ENCODE results near the gene FBL.
"Not testable (repeated sequence)": the region's sequence is repeated elsewhere in the genome, so short reads cannot be mapped to it uniquely, and the experiment has no call there.

FBL gene

GRCh38 chr19:39845933-39846677, at the start of gene FBL:
Gene FBL (minus strand): TSS chr19:39846379. CDS start chr19:39846300, 79 bp downstream.
- peak; percentile 98 for DNase-seq

- DNase-seq, result not testable (repeated sequence)
Measured at GRCh38 chr19:39895096-39895495, 48.9 kb upstream of the FBL start.

GRCh38 chr19:39894236-39894606, 48.0 kb upstream of the FBL start:
- DNase-seq, result not testable (repeated sequence)

- DNase-seq, result not testable (repeated sequence)
Measured at GRCh38 chr19:39893366-39894235, 47.4 kb upstream of the FBL start.

- not testable (repeated sequence) for DNase-seq
Measured at GRCh38 chr19:39892506-39892902, 46.3 kb upstream of the FBL start.

GRCh38 chr19:39891660-39892505, 45.7 kb upstream of the FBL start:
- DNase-seq, result peak; percentile 68

GRCh38 chr19:39890755-39891551, 44.8 kb upstream of the FBL start:
- DNase-seq, result no peak

- DNase-seq, result not testable (repeated sequence)
Measured at GRCh38 chr19:39889872-39890754, 43.9 kb upstream of the FBL start.

GRCh38 chr19:39887456-39887951, 41.3 kb upstream of the FBL start:
- DNase-seq, result not testable (repeated sequence)

GRCh38 chr19:39885821-39886554, 39.8 kb upstream of the FBL start:
- not testable (repeated sequence) for DNase-seq

GRCh38 chr19:39884721-39885120, 38.5 kb upstream of the FBL start:
- not testable (repeated sequence) for DNase-seq

- not testable (repeated sequence) for DNase-seq
Measured at GRCh38 chr19:39882645-39883044, 36.5 kb upstream of the FBL start.

- DNase-seq, result peak; percentile 64
Measured at GRCh38 chr19:39881495-39882110, 35.4 kb upstream of the FBL start.

GRCh38 chr19:39880241-39880640, 34.1 kb upstream of the FBL start:
- not testable (repeated sequence) for DNase-seq

- not testable (repeated sequence) for DNase-seq
Measured at GRCh38 chr19:39879796-39880195, 33.6 kb upstream of the FBL start.

- DNase-seq, result not testable (repeated sequence)
Measured at GRCh38 chr19:39878866-39879265, 32.7 kb upstream of the FBL start.

- no peak for DNase-seq
Measured at GRCh38 chr19:39878398-39878797, 32.2 kb upstream of the FBL start.

- not testable (repeated sequence) for DNase-seq
Measured at GRCh38 chr19:39877982-39878381, 31.8 kb upstream of the FBL start.

GRCh38 chr19:39877488-39877887, 31.3 kb upstream of the FBL start:
- DNase-seq, result not testable (repeated sequence)

Data from eye (tissue), 1 donor.